ENCODE measurements around the gene CHD2. TPM values are rescaled to one million over a fixed set of nuclear protein-coding genes. Genes with fewer than 3 reads are reported as not detected.

Gene CHD2
- total RNA-seq, 1 experiment from 2014 or later: 101 TPM

DNA sequence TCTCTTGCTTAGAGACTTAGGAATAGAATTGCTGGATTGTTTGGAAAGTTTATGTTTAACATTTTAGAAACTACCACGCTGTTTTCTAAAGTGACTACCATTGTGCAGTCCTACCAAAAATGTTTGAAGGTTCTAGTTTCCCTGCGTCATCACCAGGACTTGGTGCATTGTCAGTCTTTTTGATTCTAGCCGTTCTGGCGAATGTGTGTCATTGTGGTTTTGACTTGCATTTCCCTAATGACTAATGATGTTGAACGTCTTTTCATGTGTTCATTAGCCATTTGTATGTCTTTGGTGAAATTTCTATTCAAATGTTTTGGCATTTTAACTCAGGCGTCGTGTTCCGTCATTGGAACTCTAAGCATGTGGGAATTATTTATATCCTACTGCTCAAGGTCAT, 58.0 kb downstream of the CHD2 start:
- Mint-ChIP-seq H3K27me3 (ENCODE audit: low read depth) (no peaks in the 10 kb centered on the region), H3K4me1 (peaks cover 16% of the 10 kb centered on the region), H3K9me3 (no peaks in the 10 kb centered on the region), H3K36me3 (peaks cover 82% of the 10 kb centered on the region), H3K4me3 (no peak overlapping the region), H3K27ac (peak overlapping the region; percentile 69)
- DNase-seq (ENCODE audit: low spot score): no peak
- POLR2A ChIA-PET: no interaction called here
- CTCF ChIA-PET: no interaction called here
- no peak for ATAC-seq
- TF ChIP-seq TP53 (CRISPR knock-in tag; IDR thresholded peaks at IDR 0.05): no peak
- no peak for TF ChIP-seq ZNF121 (CRISPR knock-in tag; IDR thresholded peaks at IDR 0.05)
- TF ChIP-seq, protein P1, sequence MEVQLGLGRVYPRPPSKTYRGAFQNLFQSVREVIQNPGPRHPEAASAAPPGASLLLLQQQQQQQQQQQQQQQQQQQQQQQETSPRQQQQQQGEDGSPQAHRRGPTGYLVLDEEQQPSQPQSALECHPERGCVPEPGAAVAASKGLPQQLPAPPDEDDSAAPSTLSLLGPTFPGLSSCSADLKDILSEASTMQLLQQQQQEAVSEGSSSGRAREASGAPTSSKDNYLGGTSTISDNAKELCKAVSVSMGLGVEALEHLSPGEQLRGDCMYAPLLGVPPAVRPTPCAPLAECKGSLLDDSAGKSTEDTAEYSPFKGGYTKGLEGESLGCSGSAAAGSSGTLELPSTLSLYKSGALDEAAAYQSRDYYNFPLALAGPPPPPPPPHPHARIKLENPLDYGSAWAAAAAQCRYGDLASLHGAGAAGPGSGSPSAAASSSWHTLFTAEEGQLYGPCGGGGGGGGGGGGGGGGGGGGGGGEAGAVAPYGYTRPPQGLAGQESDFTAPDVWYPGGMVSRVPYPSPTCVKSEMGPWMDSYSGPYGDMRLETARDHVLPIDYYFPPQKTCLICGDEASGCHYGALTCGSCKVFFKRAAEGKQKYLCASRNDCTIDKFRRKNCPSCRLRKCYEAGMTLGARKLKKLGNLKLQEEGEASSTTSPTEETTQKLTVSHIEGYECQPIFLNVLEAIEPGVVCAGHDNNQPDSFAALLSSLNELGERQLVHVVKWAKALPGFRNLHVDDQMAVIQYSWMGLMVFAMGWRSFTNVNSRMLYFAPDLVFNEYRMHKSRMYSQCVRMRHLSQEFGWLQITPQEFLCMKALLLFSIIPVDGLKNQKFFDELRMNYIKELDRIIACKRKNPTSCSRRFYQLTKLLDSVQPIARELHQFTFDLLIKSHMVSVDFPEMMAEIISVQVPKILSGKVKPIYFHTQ (CRISPR knock-in tag; IDR thresholded peaks at IDR 0.05): no peak
- TF ChIP-seq JUN (CRISPR knock-in tag; IDR thresholded peaks at IDR 0.05): no peak
- TF ChIP-seq RELA (CRISPR knock-in tag; IDR thresholded peaks at IDR 0.05; ENCODE audit: borderline replicate concordance): no peak
- no peak for TF ChIP-seq TCF7 (CRISPR knock-in tag; IDR thresholded peaks at IDR 0.05; ENCODE audit: low read depth)
- no peak for TF ChIP-seq PRRX2 (CRISPR knock-in tag; IDR thresholded peaks at IDR 0.05)
- TF ChIP-seq ZNF138 (CRISPR knock-in tag; conservative IDR thresholded peaks at IDR 0.05): no peak
- TF ChIP-seq, protein P2, sequence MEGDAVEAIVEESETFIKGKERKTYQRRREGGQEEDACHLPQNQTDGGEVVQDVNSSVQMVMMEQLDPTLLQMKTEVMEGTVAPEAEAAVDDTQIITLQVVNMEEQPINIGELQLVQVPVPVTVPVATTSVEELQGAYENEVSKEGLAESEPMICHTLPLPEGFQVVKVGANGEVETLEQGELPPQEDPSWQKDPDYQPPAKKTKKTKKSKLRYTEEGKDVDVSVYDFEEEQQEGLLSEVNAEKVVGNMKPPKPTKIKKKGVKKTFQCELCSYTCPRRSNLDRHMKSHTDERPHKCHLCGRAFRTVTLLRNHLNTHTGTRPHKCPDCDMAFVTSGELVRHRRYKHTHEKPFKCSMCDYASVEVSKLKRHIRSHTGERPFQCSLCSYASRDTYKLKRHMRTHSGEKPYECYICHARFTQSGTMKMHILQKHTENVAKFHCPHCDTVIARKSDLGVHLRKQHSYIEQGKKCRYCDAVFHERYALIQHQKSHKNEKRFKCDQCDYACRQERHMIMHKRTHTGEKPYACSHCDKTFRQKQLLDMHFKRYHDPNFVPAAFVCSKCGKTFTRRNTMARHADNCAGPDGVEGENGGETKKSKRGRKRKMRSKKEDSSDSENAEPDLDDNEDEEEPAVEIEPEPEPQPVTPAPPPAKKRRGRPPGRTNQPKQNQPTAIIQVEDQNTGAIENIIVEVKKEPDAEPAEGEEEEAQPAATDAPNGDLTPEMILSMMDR (IDR thresholded peaks at IDR 0.05): no peak
- TF ChIP-seq, protein P3, sequence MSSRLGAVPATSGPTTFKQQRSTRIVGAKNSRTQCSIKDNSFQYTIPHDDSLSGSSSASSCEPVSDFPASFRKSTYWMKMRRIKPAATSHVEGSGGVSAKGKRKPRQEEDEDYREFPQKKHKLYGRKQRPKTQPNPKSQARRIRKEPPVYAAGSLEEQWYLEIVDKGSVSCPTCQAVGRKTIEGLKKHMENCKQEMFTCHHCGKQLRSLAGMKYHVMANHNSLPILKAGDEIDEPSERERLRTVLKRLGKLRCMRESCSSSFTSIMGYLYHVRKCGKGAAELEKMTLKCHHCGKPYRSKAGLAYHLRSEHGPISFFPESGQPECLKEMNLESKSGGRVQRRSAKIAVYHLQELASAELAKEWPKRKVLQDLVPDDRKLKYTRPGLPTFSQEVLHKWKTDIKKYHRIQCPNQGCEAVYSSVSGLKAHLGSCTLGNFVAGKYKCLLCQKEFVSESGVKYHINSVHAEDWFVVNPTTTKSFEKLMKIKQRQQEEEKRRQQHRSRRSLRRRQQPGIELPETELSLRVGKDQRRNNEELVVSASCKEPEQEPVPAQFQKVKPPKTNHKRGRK (CRISPR knock-in tag; IDR thresholded peaks at IDR 0.05; ENCODE audit: borderline replicate concordance): no peak
- TF ChIP-seq ZNF232 (CRISPR knock-in tag; IDR thresholded peaks at IDR 0.05): no peak

DNA sequence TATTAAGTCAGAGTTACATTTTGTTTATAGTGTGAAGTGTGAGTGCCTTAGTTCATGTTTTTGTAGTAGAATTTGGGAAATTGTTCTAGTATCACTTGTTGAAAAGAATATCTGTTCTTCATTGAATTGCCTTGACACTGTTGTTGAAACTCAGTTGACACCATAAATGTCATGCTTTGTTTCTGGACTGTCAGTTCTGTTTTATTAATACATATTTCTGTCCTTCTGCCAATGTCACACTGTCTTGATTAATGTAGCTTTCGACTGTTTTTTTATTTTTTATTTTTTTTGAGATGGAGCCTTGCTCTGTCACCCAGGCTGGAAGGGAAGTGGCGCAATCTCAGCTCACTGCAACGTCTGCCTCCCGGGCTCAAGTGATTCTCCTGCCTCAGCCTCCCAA, 59.1 kb downstream of the CHD2 start:
- Mint-ChIP-seq H3K9me3 (no peaks in the 10 kb centered on the region), H3K4me1 (peaks cover 22% of the 10 kb centered on the region), H3K36me3 (peaks cover 88% of the 10 kb centered on the region), H3K27ac (no peak overlapping the region), H3K4me3 (no peak overlapping the region), H3K27me3 (ENCODE audit: low read depth) (no peaks in the 10 kb centered on the region)
- POLR2A ChIA-PET: no interaction called here
- CTCF ChIA-PET: no interaction called here
- TF ChIP-seq, protein P4, sequence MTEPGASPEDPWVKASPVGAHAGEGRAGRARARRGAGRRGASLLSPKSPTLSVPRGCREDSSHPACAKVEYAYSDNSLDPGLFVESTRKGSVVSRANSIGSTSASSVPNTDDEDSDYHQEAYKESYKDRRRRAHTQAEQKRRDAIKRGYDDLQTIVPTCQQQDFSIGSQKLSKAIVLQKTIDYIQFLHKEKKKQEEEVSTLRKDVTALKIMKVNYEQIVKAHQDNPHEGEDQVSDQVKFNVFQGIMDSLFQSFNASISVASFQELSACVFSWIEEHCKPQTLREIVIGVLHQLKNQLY (CRISPR knock-in tag; IDR thresholded peaks at IDR 0.05): no peak
- TF ChIP-seq, protein P5, sequence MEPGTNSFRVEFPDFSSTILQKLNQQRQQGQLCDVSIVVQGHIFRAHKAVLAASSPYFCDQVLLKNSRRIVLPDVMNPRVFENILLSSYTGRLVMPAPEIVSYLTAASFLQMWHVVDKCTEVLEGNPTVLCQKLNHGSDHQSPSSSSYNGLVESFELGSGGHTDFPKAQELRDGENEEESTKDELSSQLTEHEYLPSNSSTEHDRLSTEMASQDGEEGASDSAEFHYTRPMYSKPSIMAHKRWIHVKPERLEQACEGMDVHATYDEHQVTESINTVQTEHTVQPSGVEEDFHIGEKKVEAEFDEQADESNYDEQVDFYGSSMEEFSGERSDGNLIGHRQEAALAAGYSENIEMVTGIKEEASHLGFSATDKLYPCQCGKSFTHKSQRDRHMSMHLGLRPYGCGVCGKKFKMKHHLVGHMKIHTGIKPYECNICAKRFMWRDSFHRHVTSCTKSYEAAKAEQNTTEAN (CRISPR knock-in tag; IDR thresholded peaks at IDR 0.05): no peak
- TF ChIP-seq, protein P6, sequence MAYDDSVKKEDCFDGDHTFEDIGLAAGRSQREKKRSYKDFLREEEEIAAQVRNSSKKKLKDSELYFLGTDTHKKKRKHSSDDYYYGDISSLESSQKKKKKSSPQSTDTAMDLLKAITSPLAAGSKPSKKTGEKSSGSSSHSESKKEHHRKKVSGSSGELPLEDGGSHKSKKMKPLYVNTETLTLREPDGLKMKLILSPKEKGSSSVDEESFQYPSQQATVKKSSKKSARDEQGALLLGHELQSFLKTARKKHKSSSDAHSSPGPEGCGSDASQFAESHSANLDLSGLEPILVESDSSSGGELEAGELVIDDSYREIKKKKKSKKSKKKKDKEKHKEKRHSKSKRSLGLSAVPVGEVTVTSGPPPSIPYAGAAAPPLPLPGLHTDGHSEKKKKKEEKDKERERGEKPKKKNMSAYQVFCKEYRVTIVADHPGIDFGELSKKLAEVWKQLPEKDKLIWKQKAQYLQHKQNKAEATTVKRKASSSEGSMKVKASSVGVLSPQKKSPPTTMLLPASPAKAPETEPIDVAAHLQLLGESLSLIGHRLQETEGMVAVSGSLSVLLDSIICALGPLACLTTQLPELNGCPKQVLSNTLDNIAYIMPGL (CRISPR knock-in tag; IDR thresholded peaks at IDR 0.05): no peak
- DNase-seq (ENCODE audit: low spot score): no peak
- no peak for ATAC-seq

All from WTC11 (cell line).